IPS-11a (cell line): ENCODE measurements around the gene PNKD.

Experiments used
- H3K4me3 ChIP-seq: one replicate; pipeline ENCODE4 v1.5.1; 2013; ENCODE audit warnings: low read depth, low read length, control low read depth

Gene PNKD

DNA sequence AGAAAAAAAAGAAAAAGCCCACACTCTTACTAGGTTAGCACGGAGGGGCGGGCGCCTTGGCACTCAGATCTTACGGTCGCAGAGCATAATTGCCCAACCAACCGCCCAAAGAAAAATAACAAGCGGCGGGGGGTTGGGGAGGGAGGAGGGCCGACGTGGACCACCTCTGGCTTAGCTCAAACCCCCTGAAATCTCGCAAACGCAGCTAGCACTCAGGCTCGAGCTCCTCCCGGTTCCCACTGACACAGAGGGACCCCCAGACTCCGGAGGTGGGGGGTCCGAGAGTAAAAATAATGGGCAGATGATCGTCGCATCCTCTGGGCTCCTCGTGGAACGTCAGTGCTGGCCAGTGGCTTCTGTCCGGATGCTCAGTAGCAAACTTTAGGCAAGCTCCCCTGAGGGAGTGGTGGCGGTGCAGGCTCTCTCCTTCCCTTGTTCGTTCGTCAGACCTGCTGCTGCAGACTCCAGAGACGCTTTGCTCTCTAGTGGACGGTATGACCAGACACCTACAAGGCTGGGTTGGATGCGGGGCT, 98.4 kb downstream of the PNKD start:
- no peak overlapping the region for H3K4me3 ChIP-seq

DNA sequence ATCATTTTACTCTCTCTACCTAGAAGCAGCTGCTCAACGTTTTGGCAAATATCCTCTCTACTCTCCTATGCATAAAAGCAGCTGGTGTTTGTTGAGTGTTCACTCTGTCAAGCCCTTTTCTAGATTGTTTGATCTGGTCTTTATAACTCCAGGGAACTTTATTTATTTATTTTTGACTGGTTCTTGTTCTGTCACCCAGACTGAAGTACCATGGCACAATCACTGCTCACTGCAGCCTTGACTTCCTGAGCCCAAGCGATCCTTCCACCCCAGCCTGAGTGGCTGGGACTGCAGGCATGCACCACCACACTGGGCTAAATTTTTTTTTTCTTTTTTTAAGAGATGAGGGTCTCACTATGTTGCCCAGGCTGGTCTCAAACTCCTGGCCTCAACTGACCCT, 99.0 kb downstream of the PNKD start:
- no peak overlapping the region for H3K4me3 ChIP-seq

GRCh38 chr2:218370410-218371063, 100.2 kb downstream of the PNKD start:
- H3K4me3 ChIP-seq = no peak overlapping the region

DNA sequence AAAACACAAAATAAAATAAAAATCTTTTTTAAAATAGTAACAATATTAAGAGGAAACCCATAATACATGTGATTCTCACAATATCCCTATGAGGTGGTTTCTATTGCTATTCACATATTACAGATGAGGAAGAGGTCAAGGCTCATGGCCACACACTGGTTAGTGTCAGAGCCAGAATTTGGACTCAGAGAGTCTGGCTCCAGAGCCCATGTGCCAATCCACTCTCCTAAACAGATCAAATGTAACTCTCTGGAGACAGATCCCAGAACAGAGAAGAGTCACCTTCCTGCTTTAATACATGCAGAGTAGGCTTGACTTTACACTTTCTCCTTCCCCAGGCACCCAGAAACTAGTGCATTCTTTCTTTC, 101.6 kb downstream of the PNKD start:
- no peak overlapping the region for H3K4me3 ChIP-seq

DNA sequence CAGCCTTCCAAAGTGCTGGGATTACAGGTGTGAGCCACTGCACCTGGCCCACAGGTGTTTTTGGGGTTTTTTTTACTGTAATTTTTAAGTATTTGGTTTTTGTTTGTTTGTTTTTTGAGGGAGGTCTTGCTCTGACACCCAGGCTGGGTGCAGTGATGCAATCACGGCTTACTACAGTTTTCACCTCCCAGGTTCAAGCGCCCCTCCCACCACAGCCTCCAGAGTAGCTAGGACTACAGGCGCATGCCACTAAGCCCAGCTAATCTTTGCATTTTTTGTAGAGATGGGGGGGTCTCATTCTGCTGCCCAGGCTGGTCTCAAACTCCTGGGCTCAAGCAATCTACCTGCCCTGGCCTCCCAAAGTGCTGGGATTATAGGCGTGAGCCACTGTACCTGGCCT, 104.5 kb downstream of the PNKD start:
- H3K4me3 ChIP-seq = no peak overlapping the region

- no peak overlapping the region for H3K4me3 ChIP-seq
Observed at GRCh38 chr2:218375212-218375611, 104.9 kb downstream of the PNKD start.

DNA sequence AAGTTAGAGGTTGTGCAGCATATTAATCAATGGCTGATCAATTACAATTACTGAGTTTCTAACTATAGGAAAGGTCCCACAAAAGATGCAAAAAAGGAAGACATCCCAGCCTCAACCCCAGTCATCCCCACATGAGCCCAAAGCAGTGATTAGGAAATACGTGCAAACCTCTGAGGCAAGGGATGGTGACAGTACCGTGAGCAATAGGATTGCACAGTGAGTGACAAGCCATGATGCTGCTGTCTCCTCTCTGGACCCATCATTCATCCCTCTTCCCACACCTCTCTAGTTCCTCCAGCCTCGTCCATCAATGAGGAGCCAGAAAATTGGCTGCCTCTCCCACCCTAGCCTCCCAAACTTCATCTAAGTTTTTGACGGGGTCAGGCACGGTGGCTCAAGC, 107.7 kb downstream of the PNKD start:
- no peak overlapping the region for H3K4me3 ChIP-seq

GRCh38 chr2:218381916-218382366, 111.6 kb downstream of the PNKD start, which contains the start of gene SLC11A1:
SLC11A1 (plus strand) TSS chr2:218382273; CDS start chr2:218382369, 96 bp downstream.
- no peak within 1 kb of the TSS for H3K4me3 ChIP-seq

DNA sequence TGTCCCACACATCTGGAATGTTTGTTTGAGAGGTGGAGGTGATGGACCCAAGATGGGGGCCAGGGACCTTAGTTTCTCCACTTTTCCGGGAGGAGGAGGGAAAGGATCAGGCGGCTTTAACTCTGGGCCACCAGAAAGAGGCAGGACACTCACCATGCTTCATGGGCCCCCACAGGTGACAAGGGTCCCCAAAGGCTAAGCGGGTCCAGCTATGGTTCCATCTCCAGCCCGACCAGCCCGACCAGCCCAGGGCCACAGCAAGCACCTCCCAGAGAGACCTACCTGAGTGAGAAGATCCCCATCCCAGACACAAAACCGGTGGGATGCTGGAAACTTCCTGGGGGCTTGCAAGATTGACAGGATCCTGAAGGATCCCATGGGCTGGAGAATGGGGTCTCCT, 112.5 kb downstream of the PNKD start:
- H3K4me3 ChIP-seq = no peak overlapping the region

- H3K4me3 ChIP-seq = no peak overlapping the region
Observed at GRCh38 chr2:218383892-218384519, 113.7 kb downstream of the PNKD start.

DNA sequence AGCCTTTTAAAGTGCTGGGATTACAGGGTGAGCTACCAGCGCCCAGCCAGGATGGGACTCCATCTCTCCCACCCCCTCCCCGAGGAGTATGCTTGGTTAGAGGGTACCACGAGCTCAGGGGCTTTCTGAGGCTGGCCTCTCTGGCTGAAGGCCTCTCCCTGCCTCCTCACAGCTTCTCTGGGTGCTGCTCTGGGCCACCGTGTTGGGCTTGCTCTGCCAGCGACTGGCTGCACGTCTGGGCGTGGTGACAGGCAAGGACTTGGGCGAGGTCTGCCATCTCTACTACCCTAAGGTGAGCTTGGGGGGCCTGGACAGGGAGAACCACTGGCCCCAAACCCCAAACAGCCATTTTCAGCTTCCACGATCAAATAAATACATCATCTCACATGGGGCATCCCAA, 114.7 kb downstream of the PNKD start:
- no peak overlapping the region for H3K4me3 ChIP-seq

DNA sequence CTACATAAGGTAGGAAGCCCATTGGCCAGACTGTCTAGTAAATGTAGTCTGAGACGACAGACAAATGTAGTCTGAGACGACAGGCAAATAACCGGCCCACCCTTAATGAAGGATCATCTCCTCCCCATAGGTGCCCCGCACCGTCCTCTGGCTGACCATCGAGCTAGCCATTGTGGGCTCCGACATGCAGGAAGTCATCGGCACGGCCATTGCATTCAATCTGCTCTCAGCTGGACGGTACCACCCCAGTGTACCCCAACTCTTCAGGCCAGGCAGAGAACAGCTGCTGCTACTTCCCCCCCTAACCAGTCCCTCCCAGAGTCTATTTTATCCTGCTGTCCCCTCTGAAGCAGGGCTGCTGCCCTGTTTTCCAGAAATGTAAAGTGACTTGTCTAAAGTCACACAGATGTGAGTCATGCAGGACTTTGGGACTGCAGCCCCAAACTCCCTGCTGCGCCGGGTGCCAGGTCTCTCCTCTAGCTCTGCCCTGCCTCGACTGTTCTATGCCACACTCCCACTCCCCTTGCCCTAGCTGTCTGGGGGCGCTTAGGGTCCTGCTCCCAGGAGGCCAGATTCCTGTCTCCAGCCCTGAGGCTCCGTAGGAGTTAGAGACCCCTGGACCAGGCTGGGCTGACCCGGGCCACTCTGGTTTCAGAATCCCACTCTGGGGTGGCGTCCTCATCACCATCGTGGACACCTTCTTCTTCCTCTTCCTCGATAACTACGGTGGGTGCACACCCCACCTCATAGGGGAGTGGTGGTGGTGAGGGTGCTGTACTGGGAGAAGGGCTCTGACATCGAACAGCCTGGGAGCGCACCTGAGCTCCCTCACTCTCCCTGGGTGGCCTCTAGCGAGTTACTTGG, 116.4 kb downstream of the PNKD start:
- peak overlapping the region; percentile 42 for H3K4me3 ChIP-seq

DNA sequence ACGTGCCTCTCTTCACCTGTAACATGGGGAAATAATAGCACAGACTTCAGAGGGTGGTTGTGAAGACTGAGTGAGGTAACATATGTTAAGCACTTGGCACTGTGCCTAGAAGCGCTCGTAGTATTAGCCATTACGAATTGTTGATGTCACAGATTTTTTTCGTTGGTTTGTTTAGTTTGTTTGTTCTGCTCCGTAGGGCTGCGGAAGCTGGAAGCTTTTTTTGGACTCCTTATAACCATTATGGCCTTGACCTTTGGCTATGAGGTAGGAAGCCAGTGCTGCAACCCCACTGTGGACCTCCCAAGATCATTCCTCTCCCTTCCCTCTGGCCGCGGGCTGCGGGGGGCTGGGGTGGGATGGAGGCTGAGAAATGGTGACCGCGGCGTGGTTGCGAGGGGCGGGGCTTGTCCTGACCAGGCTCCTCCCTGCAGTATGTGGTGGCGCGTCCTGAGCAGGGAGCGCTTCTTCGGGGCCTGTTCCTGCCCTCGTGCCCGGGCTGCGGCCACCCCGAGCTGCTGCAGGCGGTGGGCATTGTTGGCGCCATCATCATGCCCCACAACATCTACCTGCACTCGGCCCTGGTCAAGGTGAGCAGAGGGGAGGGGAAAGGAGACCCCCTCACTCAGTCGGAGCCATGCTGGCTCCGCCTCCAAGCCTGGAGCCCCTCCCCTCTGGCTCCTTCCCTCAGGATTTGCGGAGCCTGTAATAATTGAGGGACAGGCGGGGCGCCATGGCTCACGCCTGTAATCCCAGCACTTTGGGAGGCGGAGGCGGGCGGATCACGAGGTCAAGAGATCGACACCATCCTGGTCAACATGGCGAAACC, 117.3 kb downstream of the PNKD start:
- H3K4me3 ChIP-seq = peak overlapping the region; percentile 42

DNA sequence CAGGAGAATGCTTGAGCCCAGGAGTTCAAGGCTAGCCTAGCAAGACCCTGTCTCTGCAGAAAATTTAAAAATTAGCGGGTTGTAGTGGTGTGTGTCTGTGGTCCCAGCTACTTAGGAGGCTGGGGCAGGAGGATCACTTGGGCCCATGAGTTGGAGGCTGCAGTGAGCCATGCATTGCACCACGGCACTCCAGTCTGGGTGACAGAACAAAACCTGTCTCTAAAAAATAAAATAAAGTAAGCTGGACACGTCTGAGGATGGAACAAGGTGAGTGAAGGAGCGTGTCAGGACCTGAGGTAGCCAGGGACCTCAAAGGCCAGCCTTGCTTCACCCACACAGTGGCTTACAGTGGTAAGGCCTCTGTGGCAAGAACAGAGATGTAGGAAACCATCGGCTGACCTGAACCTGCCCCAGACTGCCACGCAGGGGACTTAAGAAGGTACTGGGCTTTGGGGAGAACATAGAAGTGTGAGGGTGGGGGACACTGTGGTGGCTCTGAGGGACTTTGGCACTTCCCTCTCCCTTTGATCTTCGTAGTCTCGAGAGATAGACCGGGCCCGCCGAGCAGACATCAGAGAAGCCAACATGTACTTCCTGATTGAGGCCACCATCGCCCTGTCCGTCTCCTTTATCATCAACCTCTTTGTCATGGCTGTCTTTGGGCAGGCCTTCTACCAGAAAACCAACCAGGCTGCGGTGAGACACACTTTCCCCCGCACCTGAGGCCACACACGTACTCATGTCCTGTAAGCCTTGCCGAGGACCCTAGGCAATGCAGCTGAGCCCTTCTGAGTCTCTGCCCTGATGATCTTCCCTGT, 119.2 kb downstream of the PNKD start:
- no peak overlapping the region for H3K4me3 ChIP-seq

GRCh38 chr2:218391202-218391601, 120.9 kb downstream of the PNKD start:
- H3K4me3 ChIP-seq = no peak overlapping the region

GRCh38 chr2:218392459-218392858, 122.1 kb downstream of the PNKD start:
- no peak overlapping the region for H3K4me3 ChIP-seq

- no peak overlapping the region for H3K4me3 ChIP-seq
Observed at GRCh38 chr2:218392891-218393462, 122.7 kb downstream of the PNKD start.

- no peak overlapping the region for H3K4me3 ChIP-seq
Observed at GRCh38 chr2:218393750-218394290, 123.5 kb downstream of the PNKD start.
